Colonic mucosa (tissue), 4 donors: ENCODE results near the gene OGDHL. TPM values are rescaled to one million over a fixed set of nuclear protein-coding genes. Genes with fewer than 3 reads are reported as not detected.

Experiments used
- DNase-seq: peaks from one replicate; pipeline ENCODE4 v3.0.0-alpha.2; 2020
- H3K27ac ChIP-seq: fragments of 200-600 bp; one replicate; pipeline ENCODE4 v1.8.0; 2021
- H3K27me3 ChIP-seq: fragments of 200-600 bp; one replicate; pipeline ENCODE4 v1.8.0; 2021
- H3K36me3 ChIP-seq: fragments of 200-600 bp; one replicate; pipeline ENCODE4 v1.8.0; 2021
- H3K4me1 ChIP-seq: fragments of 200-600 bp; one replicate; pipeline ENCODE4 v1.8.0; 2021; ENCODE audit warnings: mild to moderate bottlenecking
- H3K4me3 ChIP-seq: fragments of 200-600 bp; one replicate; pipeline ENCODE4 v1.8.0; 2021
- H3K9ac ChIP-seq, 2 donors: one replicate each; pipeline ENCODE4 v1.7.0; 2013; ENCODE audit warnings: control low read depth in 2 of 2, low read depth in 2 of 2, low read length in 2 of 2
- H3K9me3 ChIP-seq: fragments of 200-600 bp; one replicate; pipeline ENCODE4 v1.8.0; 2021
- intact Hi-C: fragments of 100-400 bp; cut with DNase I; formaldehyde crosslinking; loops from one replicate; pipeline ENCODE4 v1.14.1; 2022
- total RNA-seq, 2 donors: library from RNA; stranded (reverse); fragmentation: NEBNext Ultra II Directional in 1 of 2; extraction: Animal tissue kit (Norgen Biotek cat#: 25700) in 1 of 2; gene quantifications; one replicate each; pipeline ENCODE4 v1.2.1, GENCODE V29; 2021
- TF ChIP-seq, protein P1 (sequence below): fragments of 200-600 bp; IDR thresholded peaks from one replicate; pipeline ENCODE4 v1.8.0; 2022; ENCODE audit warnings: antibody characterized with exemption, mild to moderate bottlenecking
- donor health status: healthy.
- donor health status: DM: no; HTN: no; CAD: no.
- donor health status: DM: no; HTN: no; CAD: no.

Gene OGDHL
- total RNA-seq, 2 donors from 2014 or later, result 0.79 to 3.2 TPM

DNA sequence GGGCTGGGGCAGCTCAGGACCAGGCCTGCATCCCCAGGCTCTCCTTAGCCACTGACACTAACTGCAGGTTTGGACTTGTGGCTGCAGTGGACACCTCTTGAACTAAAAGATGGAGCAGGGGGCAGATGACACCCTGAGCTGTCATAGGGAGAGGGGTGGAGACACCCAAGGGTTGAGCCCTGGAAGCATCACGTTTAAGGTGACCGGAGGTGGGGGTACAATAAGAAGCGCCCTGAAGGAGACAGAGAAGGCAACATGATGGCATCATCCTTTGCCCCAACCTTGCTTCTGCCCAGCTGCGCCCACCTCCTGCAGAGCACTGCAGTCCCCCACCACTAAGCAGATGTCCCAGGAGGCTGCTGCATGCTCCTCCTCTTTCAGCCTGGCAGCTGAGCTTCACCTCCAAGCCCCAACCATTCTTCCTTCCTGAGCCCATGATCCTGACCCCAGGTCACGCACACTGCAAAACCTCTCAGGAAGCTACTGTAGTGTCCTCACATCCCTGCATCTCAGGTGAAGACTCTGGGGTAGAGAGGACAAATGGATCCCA, 25.5 kb downstream of the OGDHL start:
- H3K4me1 ChIP-seq, result no peaks in the 10 kb centered on the region
- peak; percentile 9 for DNase-seq

DNA sequence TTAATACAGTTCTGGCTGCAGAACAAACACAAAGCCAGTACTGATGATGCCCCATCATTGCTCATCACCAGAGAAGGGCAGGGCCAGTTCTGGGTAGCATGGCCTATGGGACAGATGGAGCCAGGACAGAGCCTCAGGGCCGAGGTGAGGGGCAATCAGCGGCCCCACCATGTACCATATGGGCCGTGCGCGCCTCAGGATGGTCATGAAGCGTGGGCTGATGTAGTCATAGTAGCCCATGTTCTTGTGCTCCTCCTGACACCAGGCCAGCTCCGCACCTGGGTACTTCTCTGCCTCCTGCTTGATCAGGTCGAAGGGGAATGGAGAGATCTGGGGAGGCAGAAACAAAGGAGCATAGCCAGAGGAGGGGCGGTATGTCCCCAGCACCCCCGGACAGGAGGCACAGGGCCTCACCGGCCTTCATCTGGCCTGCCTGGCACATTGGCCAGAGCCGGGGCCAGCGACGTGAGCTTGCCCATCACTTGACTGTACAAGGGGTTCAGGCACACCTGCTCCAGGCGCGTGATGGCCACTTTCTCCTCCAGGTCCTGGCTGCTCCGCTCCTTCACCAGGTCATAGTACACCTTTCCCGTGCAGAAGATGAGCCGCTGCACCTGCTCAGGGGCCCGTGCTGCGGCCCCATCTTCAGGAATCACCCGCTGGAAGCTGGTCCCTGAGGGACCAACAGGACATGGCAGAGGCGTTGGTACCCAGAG, 26.1 kb downstream of the OGDHL start:
- H3K27ac ChIP-seq, result no peak overlapping the region
- intact Hi-C loops, result no loop called here
- H3K9ac ChIP-seq, result no peak overlapping the region
- H3K36me3 ChIP-seq, result no peaks in the 10 kb centered on the region
- no peak overlapping the region for H3K4me3 ChIP-seq
- DNase-seq, result peak; percentile 11
- no peaks in the 10 kb centered on the region for H3K9me3 ChIP-seq
- H3K4me1 ChIP-seq, result no peaks in the 10 kb centered on the region
- H3K27me3 ChIP-seq, result no peaks in the 10 kb centered on the region
- TF ChIP-seq, protein P1, sequence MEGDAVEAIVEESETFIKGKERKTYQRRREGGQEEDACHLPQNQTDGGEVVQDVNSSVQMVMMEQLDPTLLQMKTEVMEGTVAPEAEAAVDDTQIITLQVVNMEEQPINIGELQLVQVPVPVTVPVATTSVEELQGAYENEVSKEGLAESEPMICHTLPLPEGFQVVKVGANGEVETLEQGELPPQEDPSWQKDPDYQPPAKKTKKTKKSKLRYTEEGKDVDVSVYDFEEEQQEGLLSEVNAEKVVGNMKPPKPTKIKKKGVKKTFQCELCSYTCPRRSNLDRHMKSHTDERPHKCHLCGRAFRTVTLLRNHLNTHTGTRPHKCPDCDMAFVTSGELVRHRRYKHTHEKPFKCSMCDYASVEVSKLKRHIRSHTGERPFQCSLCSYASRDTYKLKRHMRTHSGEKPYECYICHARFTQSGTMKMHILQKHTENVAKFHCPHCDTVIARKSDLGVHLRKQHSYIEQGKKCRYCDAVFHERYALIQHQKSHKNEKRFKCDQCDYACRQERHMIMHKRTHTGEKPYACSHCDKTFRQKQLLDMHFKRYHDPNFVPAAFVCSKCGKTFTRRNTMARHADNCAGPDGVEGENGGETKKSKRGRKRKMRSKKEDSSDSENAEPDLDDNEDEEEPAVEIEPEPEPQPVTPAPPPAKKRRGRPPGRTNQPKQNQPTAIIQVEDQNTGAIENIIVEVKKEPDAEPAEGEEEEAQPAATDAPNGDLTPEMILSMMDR, result no peak

More for the DNA sequence above, 25.5 kb downstream of the OGDHL start:
- Histone ChIP-seq H3K4me3 (no peak overlapping the region), H3K27me3 (no peaks in the 10 kb centered on the region), H3K9ac (no peak overlapping the region), H3K27ac (no peak overlapping the region), H3K36me3 (no peaks in the 10 kb centered on the region), H3K9me3 (no peaks in the 10 kb centered on the region)
- TF ChIP-seq, protein P1, result no peak
- intact Hi-C loops, result no loop called here

DNA sequence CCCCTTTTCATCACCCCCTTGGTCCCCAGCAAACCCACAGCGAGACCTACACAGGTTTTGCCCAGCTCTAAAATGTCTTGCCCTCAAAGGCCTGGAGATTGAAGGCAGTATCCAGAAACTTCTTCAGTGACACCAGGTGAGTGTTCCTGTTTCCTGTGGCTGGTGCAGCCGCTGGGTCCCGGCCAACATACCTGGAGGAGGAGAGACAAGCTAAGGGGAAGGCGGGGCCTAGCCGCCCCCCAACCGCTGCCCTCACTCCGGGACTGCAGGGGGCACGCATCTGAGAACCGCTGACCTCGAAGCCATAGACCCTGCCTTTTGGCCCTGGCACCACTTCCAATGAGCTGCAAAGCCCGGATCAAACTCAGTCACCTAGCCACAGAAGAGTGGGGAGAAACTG, 27.0 kb downstream of the OGDHL start:
- DNase-seq, result peak; percentile 12
- H3K9me3 ChIP-seq, result no peaks in the 10 kb centered on the region
- TF ChIP-seq, protein P1, result no peak
- no peak overlapping the region for H3K27ac ChIP-seq
- no peak overlapping the region for H3K4me3 ChIP-seq
- no peak overlapping the region for H3K9ac ChIP-seq
- no peaks in the 10 kb centered on the region for H3K27me3 ChIP-seq
- intact Hi-C loops, result no loop called here
- H3K36me3 ChIP-seq, result no peaks in the 10 kb centered on the region
- H3K4me1 ChIP-seq, result no peaks in the 10 kb centered on the region

DNA sequence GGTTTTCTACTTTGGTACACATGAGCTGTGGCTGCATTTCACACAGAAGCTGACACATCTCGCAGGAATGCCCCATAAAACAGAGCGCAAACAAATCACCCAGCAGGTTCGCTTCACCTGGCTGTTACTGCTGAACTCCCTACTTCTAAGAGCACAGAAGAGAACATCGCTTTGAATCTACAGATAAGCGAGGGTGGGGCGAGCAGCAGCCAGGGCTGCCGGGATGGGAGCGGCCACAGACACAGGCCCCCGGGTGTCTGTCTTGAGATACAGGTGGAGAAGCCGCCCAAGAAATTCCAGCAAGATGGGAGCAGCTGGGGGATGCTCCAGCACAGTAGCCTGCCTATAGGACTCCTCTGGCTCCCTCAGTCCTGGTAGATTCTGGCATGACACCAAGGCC, 27.4 kb downstream of the OGDHL start:
- no peaks in the 10 kb centered on the region for H3K4me1 ChIP-seq
- H3K27me3 ChIP-seq, result no peaks in the 10 kb centered on the region
- intact Hi-C loops, result no loop called here
- H3K9ac ChIP-seq, result no peak overlapping the region
- H3K36me3 ChIP-seq, result no peaks in the 10 kb centered on the region
- no peak overlapping the region for H3K4me3 ChIP-seq
- DNase-seq, result peak; percentile 62
- TF ChIP-seq, protein P1, result no peak
- no peaks in the 10 kb centered on the region for H3K9me3 ChIP-seq
- no peak overlapping the region for H3K27ac ChIP-seq

DNA sequence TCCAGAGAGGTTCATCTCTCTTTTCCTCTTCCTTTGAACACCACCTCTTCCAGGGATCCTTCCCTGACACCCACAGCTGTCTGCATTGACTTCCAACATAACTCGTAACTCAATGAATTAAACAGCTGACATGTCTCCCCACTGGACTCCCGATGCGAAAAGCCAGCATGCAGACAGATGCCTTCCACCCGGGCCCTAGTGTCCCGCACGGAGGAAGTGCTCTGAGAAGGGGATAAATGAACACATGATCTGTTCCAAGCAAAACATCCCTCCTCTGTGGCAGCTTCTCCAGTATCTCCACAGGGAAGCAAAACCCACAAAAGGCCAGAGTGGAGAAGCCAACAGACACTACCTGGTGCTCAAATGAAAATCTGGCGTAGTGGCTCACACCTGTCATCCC, 28.3 kb downstream of the OGDHL start:
- no peaks in the 10 kb centered on the region for H3K9me3 ChIP-seq
- intact Hi-C loops, result no loop called here
- TF ChIP-seq, protein P1, result no peak

More for the DNA sequence above, 28.3 kb downstream of the OGDHL start:
- no peak overlapping the region for H3K4me3 ChIP-seq
- no peaks in the 10 kb centered on the region for H3K4me1 ChIP-seq
- no peak overlapping the region for H3K27ac ChIP-seq
- no peaks in the 10 kb centered on the region for H3K36me3 ChIP-seq
- peak; percentile 10 for DNase-seq
- H3K9ac ChIP-seq, result no peak overlapping the region
- H3K27me3 ChIP-seq, result no peaks in the 10 kb centered on the region
